BJ (cell line): ENCODE data around the gene PIP5K1C. TPM values are rescaled to one million over a fixed set of nuclear protein-coding genes. Genes with fewer than 3 reads are reported as not detected.

Experiments
- polyA plus RNA-seq: library from polyadenylated mRNA; depleted of rRNA; stranded (reverse); fragments of >200 nt; gene quantifications from 2 replicates; pipeline ENCODE4 v1.2.3, GENCODE V29; 2011; rRNA removed

The PIP5K1C gene
- polyA plus RNA-seq, 1 experiment, result 35.3 TPM

Other genes starting within 250 kb of the PIP5K1C start
- gene SMIM24, start 219.9 kb downstream of the PIP5K1C start, polyA plus RNA-seq, result 0.12 and 0.20 TPM in 2 replicates
- not detected in 2 replicates for gene SMIM44, start 217.0 kb downstream of the PIP5K1C start, polyA plus RNA-seq
- gene DOHH, start 199.8 kb downstream of the PIP5K1C start, polyA plus RNA-seq, result 3.9 and 8.3 TPM in 2 replicates
- gene FZR1, start 194.2 kb downstream of the PIP5K1C start, polyA plus RNA-seq, result 20.4 and 52.3 TPM in 2 replicates
- gene TEKTIP1, start 161.3 kb downstream of the PIP5K1C start, polyA plus RNA-seq, result not detected in 2 replicates
- 35.0 and 54.7 TPM in 2 replicates for gene MFSD12, start 142.9 kb downstream of the PIP5K1C start, polyA plus RNA-seq
- gene HMG20B, start 127.5 kb downstream of the PIP5K1C start, polyA plus RNA-seq, result 39.7 and 54.2 TPM in 2 replicates
- gene GIPC3, start 115.0 kb downstream of the PIP5K1C start, polyA plus RNA-seq, result 0.36 and 0.63 TPM in 2 replicates
- gene TBXA2R, start 93.6 kb downstream of the PIP5K1C start, polyA plus RNA-seq, result 0.54 and 1.2 TPM in 2 replicates
- gene CACTIN, start 73.7 kb downstream of the PIP5K1C start, polyA plus RNA-seq, result 9.3 and 13.8 TPM in 2 replicates
- gene TJP3, start 7.9 kb upstream of the PIP5K1C start, polyA plus RNA-seq, result not detected in 2 replicates
- gene APBA3, start 61.2 kb upstream of the PIP5K1C start, polyA plus RNA-seq, result 7.7 and 12.4 TPM in 2 replicates
- gene MRPL54, start 62.2 kb upstream of the PIP5K1C start, polyA plus RNA-seq, result 70.1 and 77.7 TPM in 2 replicates
- not detected in 2 replicates for gene RAX2, start 71.8 kb upstream of the PIP5K1C start, polyA plus RNA-seq
- not detected in 2 replicates for gene MATK, start 85.9 kb upstream of the PIP5K1C start, polyA plus RNA-seq
- 0.15 TPM in 1 of 2 replicates, not detected in the other for gene ZFR2, start 168.6 kb upstream of the PIP5K1C start, polyA plus RNA-seq
- 0.01 TPM in 1 of 2 replicates, not detected in the other for gene ATCAY, start 180.2 kb upstream of the PIP5K1C start, polyA plus RNA-seq
- gene NMRK2, start 232.6 kb upstream of the PIP5K1C start, polyA plus RNA-seq, result not detected in 2 replicates